ENCODE results near the gene PPP1R3G. TPM values are rescaled to one million over a fixed set of nuclear protein-coding genes. Genes with fewer than 3 reads are reported as not detected.
"Not testable (repeated sequence)": the region's sequence is repeated elsewhere in the genome, so short reads cannot be mapped to it uniquely, and the experiment has no call there.

The PPP1R3G gene
- total RNA-seq, 1 experiment from 2014 or later: 0.22 TPM

- DNase-seq (ENCODE audit: extremely low read depth, low read depth): no peak
Observed at GRCh38 chr6:5113096-5113495, 28.0 kb downstream of the PPP1R3G start.

- DNase-seq (ENCODE audit: extremely low read depth, low read depth): no peak
Observed at GRCh38 chr6:5115168-5115567, 30.0 kb downstream of the PPP1R3G start.

- DNase-seq (ENCODE audit: extremely low read depth, low read depth): no peak
Observed at GRCh38 chr6:5116243-5116991, 31.3 kb downstream of the PPP1R3G start.

- DNase-seq (ENCODE audit: extremely low read depth, low read depth): no peak
Observed at GRCh38 chr6:5119090-5119951, 34.2 kb downstream of the PPP1R3G start.

GRCh38 chr6:5120011-5120410 lies 34.9 kb downstream of the PPP1R3G start:
- DNase-seq (ENCODE audit: extremely low read depth, low read depth): no peak

- not testable (repeated sequence) for DNase-seq (ENCODE audit: extremely low read depth, low read depth)
Observed at GRCh38 chr6:5120543-5120942, 35.4 kb downstream of the PPP1R3G start.

- no peak for DNase-seq (ENCODE audit: extremely low read depth, low read depth)
Observed at GRCh38 chr6:5121479-5121878, 36.3 kb downstream of the PPP1R3G start.

- DNase-seq (ENCODE audit: extremely low read depth, low read depth): no peak
Observed at GRCh38 chr6:5121956-5122355, 36.8 kb downstream of the PPP1R3G start.

- DNase-seq (ENCODE audit: extremely low read depth, low read depth): no peak
Observed at GRCh38 chr6:5122504-5123112, 37.5 kb downstream of the PPP1R3G start.

GRCh38 chr6:5123296-5124143 lies 38.4 kb downstream of the PPP1R3G start:
- no peak for DNase-seq (ENCODE audit: extremely low read depth, low read depth)

GRCh38 chr6:5124526-5124925 lies 39.4 kb downstream of the PPP1R3G start:
- DNase-seq (ENCODE audit: extremely low read depth, low read depth): no peak

- DNase-seq (ENCODE audit: extremely low read depth, low read depth): no peak
Observed at GRCh38 chr6:5125152-5126006, 40.2 kb downstream of the PPP1R3G start.

- no peak for DNase-seq (ENCODE audit: extremely low read depth, low read depth)
Observed at GRCh38 chr6:5126214-5126613, 41.1 kb downstream of the PPP1R3G start.

- no peak for DNase-seq (ENCODE audit: extremely low read depth, low read depth)
Observed at GRCh38 chr6:5127106-5127687, 42.1 kb downstream of the PPP1R3G start.

- DNase-seq (ENCODE audit: extremely low read depth, low read depth): no peak
Observed at GRCh38 chr6:5128351-5128750, 43.2 kb downstream of the PPP1R3G start.

- DNase-seq (ENCODE audit: extremely low read depth, low read depth): no peak
Observed at GRCh38 chr6:5130135-5130866, 45.2 kb downstream of the PPP1R3G start.

- DNase-seq (ENCODE audit: extremely low read depth, low read depth): no peak
Observed at GRCh38 chr6:5132731-5133130, 47.6 kb downstream of the PPP1R3G start.

GRCh38 chr6:5133943-5134342 lies 48.8 kb downstream of the PPP1R3G start:
- no peak for DNase-seq (ENCODE audit: extremely low read depth, low read depth)

Data from NCI-H460 (cell line).